Measurements from ENCODE around the gene SHISA5. TPM values are rescaled to one million over a fixed set of nuclear protein-coding genes. Genes with fewer than 3 reads are reported as not detected.

Gene SHISA5
- total and polyA plus RNA-seq, 10 of the 15 experiments (the other 5 are each of a cell fraction or from before 2014, with no cell fraction given), result 17.1 to 148 (median 67.3) TPM

- Histone ChIP-seq H3K36me3 (ENCODE audit: control insufficient read depth in 2 of 2, insufficient read depth in 2 of 2, low read length in 1 of 2) (peaks cover 3 to 30% of the 10 kb centered on the region in 2 experiments; a peak in 2 of 4 replicates), H2AFZ (ENCODE audit: control insufficient read depth, low read depth, low read length) (no peak overlapping the region), H3K9ac (ENCODE audit: control insufficient read depth, insufficient read depth, low read length) (no peak overlapping the region), H3K4me2 (ENCODE audit: control insufficient read depth, insufficient read depth) (no peak overlapping the region), H3K79me2 (ENCODE audit: control insufficient read depth, insufficient read depth, low read length) (no peaks in the 10 kb centered on the region), H3K27ac (ENCODE audit: control insufficient read depth, insufficient read depth) (no peak overlapping the region), H3K27me3 (replicated peaks in 1 of 2; ENCODE audit: control insufficient read depth in 2 of 2, insufficient read depth in 2 of 2, low read length in 1 of 2) (no peaks in the 10 kb centered on the region), H3K9me3 (replicated peaks; ENCODE audit: control insufficient read depth, insufficient read depth, low read length) (no peaks in the 10 kb centered on the region; the same call in 2 of the 3 replicates), H3K4me3 (no peak overlapping the region), H3K4me1 (ENCODE audit: control insufficient read depth, insufficient read depth, low read length) (no peaks in the 10 kb centered on the region), H4K20me1 (ENCODE audit: control insufficient read depth, insufficient read depth) (no peaks in the 10 kb centered on the region; the same call in 1 of the 2 replicates)
- 76% methylated on average over 12 of the region's 12 CpGs for WGBS (ENCODE audit: insufficient coverage, insufficient replicate concordance, low lambda C conversion rate, missing lambda C conversion rate)
- no peak for FAIRE-seq
- RAD21 ChIA-PET (ENCODE audit: unreplicated experiment), result no interaction called here
- intact Hi-C loops (cut with micrococcal nuclease; ENCODE audit: unreplicated experiment) (no loop called here), in situ Hi-C loops (cut with MboI) (no loop called here)
- ATAC-seq, result no peak
- TF ChIP-seq ZZZ3 (IDR thresholded peaks at IDR 0.05; ENCODE audit: control insufficient read depth, insufficient read length, low read depth), result no peak
- TF ChIP-seq TCF7 (IDR thresholded peaks at IDR 0.05; ENCODE audit: borderline replicate concordance), result no peak
- TF ChIP-seq SIN3A (IDR thresholded peaks at IDR 0.05; ENCODE audit: low read depth, low read length), result no peak
- TF ChIP-seq NRF1 (conservative IDR thresholded peaks at IDR 0.05; ENCODE audit: low read depth, low read length), result no peak
- no peak for TF ChIP-seq NR2C2 (IDR thresholded peaks at IDR 0.05; ENCODE audit: borderline replicate concordance, control insufficient read depth, insufficient read length, low read depth)
- no peak for TF ChIP-seq SRF (IDR thresholded peaks at IDR 0.05; ENCODE audit: low read depth in 2 of 2, low read length in 2 of 2)
- TF ChIP-seq BMI1 (IDR thresholded peaks at IDR 0.05; ENCODE audit: borderline replicate concordance), result no peak
- TF ChIP-seq MYC (IDR thresholded peaks at IDR 0.05; ENCODE audit: insufficient read depth, insufficient read length, insufficient replicate concordance, low read length, severe bottlenecking), result no peak
- CTCF ChIA-PET, result no interaction called here
- POLR2A ChIA-PET, result no interaction called here
- SMC1A ChIA-PET (ENCODE audit: uncharacterized antibody, unreplicated experiment), result no interaction called here
- no peak for DNase-seq (ENCODE audit: low read depth, low spot score)
- no TSS peak for BruUV-seq (replicated peaks)
Observed at GRCh38 chr3:48538451-48538850, 34.5 kb upstream of the SHISA5 start.

- H3K4me3 ChIP-seq, result no peak overlapping the region
- H3K27me3 ChIP-seq (replicated peaks in 1 of 2; ENCODE audit: control insufficient read depth in 2 of 2, insufficient read depth in 2 of 2, low read length in 1 of 2), result no peaks in the 10 kb centered on the region
- ChIA-PET SMC1A (ENCODE audit: uncharacterized antibody, unreplicated experiment) (no interaction called here), RAD21 (ENCODE audit: unreplicated experiment) (interaction anchor here (0.8 kb wide), 1 partner anchor 101 kb away, joined by 4 read pairs; no protein-coding TSS in a partner anchor), POLR2A (interaction anchor here (0.6 to 0.7 kb wide), 3 partner anchors 29 to 216 kb away, joined by 4 to 12 read pairs (median 4); no protein-coding TSS in a partner anchor), CTCF (interaction anchor here (0.6 to 0.9 kb wide), 3 partner anchors 13 to 633 kb away, joined by 3 to 4 read pairs (median 3); no protein-coding TSS in a partner anchor)
- 91% methylated on average over 5 of the region's 5 CpGs for WGBS (ENCODE audit: insufficient coverage, insufficient replicate concordance, low lambda C conversion rate, missing lambda C conversion rate)
- in situ Hi-C loops (cut with MboI) (no loop called here), intact Hi-C loops (cut with micrococcal nuclease; ENCODE audit: unreplicated experiment) (no loop called here)
- H3K36me3 ChIP-seq (ENCODE audit: control insufficient read depth in 2 of 2, insufficient read depth in 2 of 2, low read length in 1 of 2), result peaks cover 3 to 27% of the 10 kb centered on the region in 2 experiments; a peak in 2 of 4 replicates
- no peak overlapping the region for H3K9ac ChIP-seq (ENCODE audit: control insufficient read depth, insufficient read depth, low read length)
- no peaks in the 10 kb centered on the region for H3K4me1 ChIP-seq (ENCODE audit: control insufficient read depth, insufficient read depth, low read length)
- ATAC-seq (no peak), DNase-seq (ENCODE audit: low read depth, low spot score) (no peak), FAIRE-seq (no peak)
- no peak overlapping the region for H3K4me2 ChIP-seq (ENCODE audit: control insufficient read depth, insufficient read depth)
- H3K9me3 ChIP-seq (replicated peaks; ENCODE audit: control insufficient read depth, insufficient read depth, low read length), result no peaks in the 10 kb centered on the region
- H3K27ac ChIP-seq (ENCODE audit: control insufficient read depth, insufficient read depth), result no peak overlapping the region
- H2AFZ ChIP-seq (ENCODE audit: control insufficient read depth, low read depth, low read length), result no peak overlapping the region
- no peaks in the 10 kb centered on the region for H3K79me2 ChIP-seq (ENCODE audit: control insufficient read depth, insufficient read depth, low read length)
- H4K20me1 ChIP-seq (ENCODE audit: control insufficient read depth, insufficient read depth), result no peaks in the 10 kb centered on the region; the same call in 1 of the 2 replicates
- no TSS peak for BruUV-seq (replicated peaks)
- TF ChIP-seq BCL3 (IDR thresholded peaks at IDR 0.05; ENCODE audit: borderline replicate concordance, insufficient read depth, low read depth, low read length, poor library complexity, severe bottlenecking) (no peak), ZZZ3 (IDR thresholded peaks at IDR 0.05; ENCODE audit: control insufficient read depth, insufficient read length, low read depth) (no peak), RBBP5 (conservative IDR thresholded peaks at IDR 0.05) (no peak), LARP7 (IDR thresholded peaks at IDR 0.05) (no peak), PML (IDR thresholded peaks at IDR 0.05; ENCODE audit: low read length) (no peak), NR2C1 (IDR thresholded peaks at IDR 0.05) (no peak), IKZF1 (conservative IDR thresholded peaks at IDR 0.05) (no peak), SP1 (IDR thresholded peaks at IDR 0.05; ENCODE audit: low read depth, low read length) (no peak), EP300 (IDR thresholded peaks at IDR 0.05; ENCODE audit: borderline replicate concordance in 1 of 2, control insufficient read depth in 1 of 2, low read depth in 2 of 2, low read length in 2 of 2) (no peak), RAD51 (IDR thresholded peaks at IDR 0.05) (no peak), YBX1 (IDR thresholded peaks at IDR 0.05) (no peak), MEF2A (IDR thresholded peaks at IDR 0.05; ENCODE audit: insufficient read depth, low read depth, low read length) (no peak)
Observed at GRCh38 chr3:48536785-48537184, 32.8 kb upstream of the SHISA5 start.
